ENCODE data around the gene CARHSP1. TPM values are rescaled to one million over a fixed set of nuclear protein-coding genes. Genes with fewer than 3 reads are reported as not detected.

Gene CARHSP1
- total and polyA plus RNA-seq, 2 of the 4 experiments (the other 2 are of a cell fraction): 121 to 138 TPM

- no peak overlapping the region for H3K18ac ChIP-seq (ENCODE audit: low read depth, low read length)
- ATAC-seq (ENCODE audit: low read depth) (no peak), DNase-seq (no peak)
- H2AK5ac ChIP-seq (ENCODE audit: low read depth, low read length): no peak overlapping the region
- H2BK15ac ChIP-seq (ENCODE audit: low read depth, low read length): no peak overlapping the region
- H2BK120ac ChIP-seq (ENCODE audit: low read depth, low read length): no peak overlapping the region
- H3K4me3 ChIP-seq (ENCODE audit: insufficient read depth, low read depth, low read length): no peak overlapping the region
- WGBS, 2 experiments (ENCODE audit: extremely low coverage in 2 of 2, insufficient read length in 1 of 2): 100% methylated on average over 3 of the region's 6 CpGs; no CpG with 5 or more reads in 1 of the 2 experiments
- H2AK9ac ChIP-seq (replicated peaks; ENCODE audit: low read depth, low read length, poor library complexity): no peak overlapping the region
- H3K14ac ChIP-seq (replicated peaks; ENCODE audit: low read depth, low read length): no peak overlapping the region
- in situ Hi-C loops (cut with MboI; ENCODE audit: low sequenced_read_pairs): no loop called here
- no peak overlapping the region for H3K9ac ChIP-seq (ENCODE audit: low read depth, low read length)
- no peak overlapping the region for H3K27ac ChIP-seq (ENCODE audit: insufficient read depth, low read length)
- no peak overlapping the region for H2AFZ ChIP-seq (replicated peaks; ENCODE audit: low read length, poor library complexity)
- H2BK20ac ChIP-seq (ENCODE audit: low read depth, low read length): no peak overlapping the region
- H3K27me3 ChIP-seq (ENCODE audit: control insufficient read depth, insufficient read depth, low read length): no peaks in the 10 kb centered on the region
- H3K4me2 ChIP-seq (ENCODE audit: low read depth, low read length): no peak overlapping the region
- H2BK5ac ChIP-seq (ENCODE audit: low read depth, low read length, poor library complexity, severe bottlenecking): no peak overlapping the region
- no peaks in the 10 kb centered on the region for H3K4me1 ChIP-seq (ENCODE audit: control insufficient read depth, insufficient read depth, low read length)
- POLR2A ChIA-PET (ENCODE audit: unreplicated experiment): no interaction called here
- no peak overlapping the region for H3K56ac ChIP-seq (ENCODE audit: extremely low read depth, insufficient read depth, low read length)
- CTCF ChIA-PET: interaction anchor here (1.3 kb wide), 1 partner anchor 13 kb away, joined by 3 read pairs; no protein-coding TSS in a partner anchor
- H4K5ac ChIP-seq (ENCODE audit: low read depth, low read length): no peak overlapping the region
- BruUV-seq (replicated peaks): no TSS peak
- peaks cover 74% of the 10 kb centered on the region for H4K20me1 ChIP-seq (ENCODE audit: insufficient read depth, low read length)
- dilution Hi-C loops (cut with HindIII; ENCODE audit: low sequenced_read_pairs, unreplicated experiment): no loop called here
- H3K36me3 ChIP-seq (ENCODE audit: control insufficient read depth, insufficient read depth, low read length): peaks cover 59% of the 10 kb centered on the region
- H3K79me1 ChIP-seq (ENCODE audit: low read depth in 1 of 2, low read length in 2 of 2): peaks cover 30 to 48% of the 10 kb centered on the region in 2 experiments
- no peaks in the 10 kb centered on the region for H3K9me3 ChIP-seq (ENCODE audit: control insufficient read depth, insufficient read depth, low read length)
- no peak for TF ChIP-seq MXI1 (IDR thresholded peaks at IDR 0.05; ENCODE audit: borderline replicate concordance, low read depth, low read length)
- TF ChIP-seq POLR2A (IDR thresholded peaks at IDR 0.05; ENCODE audit: low read depth, low read length): no peak
- TF ChIP-seq CEBPB (IDR thresholded peaks at IDR 0.05; ENCODE audit: low read depth, low read length): no peak
- TF ChIP-seq RFX5 (IDR thresholded peaks at IDR 0.05; ENCODE audit: low read depth, low read length): no peak
- TF ChIP-seq MAFK (IDR thresholded peaks at IDR 0.05; ENCODE audit: low read depth, low read length): no peak
- no peak for TF ChIP-seq ELK1 (IDR thresholded peaks at IDR 0.05; ENCODE audit: borderline replicate concordance, low read depth, low read length)
- no peak for TF ChIP-seq CHD1 (IDR thresholded peaks at IDR 0.05; ENCODE audit: low read depth, low read length)
- TF ChIP-seq USF2 (IDR thresholded peaks at IDR 0.05; ENCODE audit: low read depth, low read length): no peak
- no peak for TF ChIP-seq RAD21 (IDR thresholded peaks at IDR 0.05; ENCODE audit: low read length)
- TF ChIP-seq BHLHE40 (IDR thresholded peaks at IDR 0.05; ENCODE audit: low read depth, low read length): no peak
- TF ChIP-seq MAZ (IDR thresholded peaks at IDR 0.05; ENCODE audit: borderline replicate concordance, low read depth, low read length): no peak
- no peak for TF ChIP-seq FOS (IDR thresholded peaks at IDR 0.05; ENCODE audit: low read depth, low read length)
- intact Hi-C loops (cut with micrococcal nuclease): no loop called here
- H4K8ac ChIP-seq (ENCODE audit: low read depth in 2 of 2, low read length in 2 of 2): no peak overlapping the region
- H3K4ac ChIP-seq (ENCODE audit: low read depth, low read length): no peak overlapping the region
- H3K9me1 ChIP-seq (ENCODE audit: insufficient read depth, low read length): peaks cover 2% of the 10 kb centered on the region; the same call in 1 of the 2 replicates
- no peak overlapping the region for H4K91ac ChIP-seq (ENCODE audit: insufficient read depth, low read depth, low read length)
- H3K23ac ChIP-seq (ENCODE audit: low read depth, low read length): no peak overlapping the region
Observed at GRCh38 chr16:8804313-8804712, 64.5 kb downstream of the CARHSP1 start.
